Duodenal mucosa (tissue), 2 donors: ENCODE measurements around the gene LRRC47.
"Not testable (repeated sequence)": the region's sequence is repeated elsewhere in the genome, so short reads cannot be mapped to it uniquely, and the experiment has no call there.

Experiments used
- H3K27ac ChIP-seq: one replicate; pipeline ENCODE4 v1.7.0; 2013; ENCODE audit warnings: low read depth, low read length
- H3K27me3 ChIP-seq, 2 donors: one replicate each; pipeline ENCODE4 v1.7.0; 2013; ENCODE audit warnings: low read length in 2 of 2, control low read depth in 1 of 2; ENCODE audit not compliant: insufficient read depth in 2 of 2, control insufficient read depth in 1 of 2
- H3K36me3 ChIP-seq, 2 donors: one replicate each; pipeline ENCODE4 v1.7.0; 2013; ENCODE audit warnings: low read length in 2 of 2, control low read depth in 1 of 2; ENCODE audit not compliant: insufficient read depth in 2 of 2, control insufficient read depth in 1 of 2
- H3K4me1 ChIP-seq, 2 donors: one replicate each; pipeline ENCODE4 v1.7.0; 2013; ENCODE audit warnings: low read length in 2 of 2, control low read depth in 1 of 2; ENCODE audit not compliant: insufficient read depth in 2 of 2, control insufficient read depth in 1 of 2
- H3K4me3 ChIP-seq, 2 donors: one replicate each; pipeline ENCODE4 v1.7.0; 2013; ENCODE audit warnings: low read length in 2 of 2, low read depth in 1 of 2
- H3K9ac ChIP-seq, 2 donors: one replicate each; pipeline ENCODE4 v1.7.0; 2013; ENCODE audit warnings: low read length in 2 of 2, low read depth in 1 of 2
- H3K9me3 ChIP-seq, 2 donors: one replicate each; pipeline ENCODE4 v1.7.0; 2013; ENCODE audit warnings: low read length in 2 of 2, control low read depth in 1 of 2; ENCODE audit not compliant: control insufficient read depth in 1 of 2

LRRC47 gene

DNA sequence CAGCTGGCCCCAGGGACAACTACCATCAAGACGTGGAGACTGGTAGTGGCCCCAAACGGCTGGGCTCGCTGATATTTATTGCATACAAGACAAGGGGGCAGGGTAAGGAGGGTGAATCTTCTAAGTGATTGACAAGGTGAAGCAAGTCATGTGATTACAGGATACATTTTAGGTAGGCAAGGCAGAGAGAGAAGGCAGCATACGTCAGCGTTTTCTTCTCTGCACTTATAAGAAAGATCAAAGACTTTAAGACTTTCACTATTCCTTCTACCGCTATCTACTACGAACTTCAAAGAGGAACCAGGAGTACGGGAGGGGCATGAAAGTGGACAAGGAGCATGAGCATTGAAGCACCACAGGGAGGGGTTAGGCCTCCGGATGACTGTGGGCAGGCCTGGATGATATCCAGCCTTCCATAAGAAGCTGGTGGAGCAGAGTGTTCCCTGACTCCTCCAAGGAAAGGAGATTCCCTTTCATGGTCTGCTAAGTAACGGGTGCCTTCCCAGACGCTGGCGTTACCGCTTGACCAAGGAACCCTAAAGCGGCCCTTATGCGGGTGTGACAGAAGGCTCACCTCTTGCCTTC lies 47.9 kb downstream of the LRRC47 start:
- not testable (repeated sequence) for H3K9ac ChIP-seq, H3K9me3 ChIP-seq

DNA sequence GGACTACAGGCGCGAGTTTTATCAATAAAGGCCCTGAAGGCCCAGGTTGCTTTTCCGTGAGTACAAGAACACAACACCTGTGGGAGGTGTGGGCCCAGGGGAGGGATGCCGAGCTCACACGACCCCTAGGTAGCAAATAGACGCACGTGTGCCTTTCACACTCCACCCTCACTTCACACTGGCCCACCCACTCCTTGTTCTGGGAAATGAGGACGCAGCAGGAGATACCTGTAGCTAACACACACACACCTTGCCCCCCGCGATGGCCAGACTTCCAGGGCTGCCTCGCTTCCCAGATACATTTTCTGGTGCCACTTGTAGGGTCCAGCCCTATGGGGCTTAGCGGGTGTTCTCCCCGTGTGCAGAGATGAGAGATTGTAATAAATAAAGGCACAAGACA lies 48.4 kb downstream of the LRRC47 start:
- H3K27me3 ChIP-seq, result no peaks in the 10 kb centered on the region
- H3K9me3 ChIP-seq, result no peaks in the 10 kb centered on the region
- no peaks in the 10 kb centered on the region for H3K36me3 ChIP-seq
- peaks cover 7 to 11% of the 10 kb centered on the region in 2 donors for H3K4me1 ChIP-seq
- no peak overlapping the region for H3K27ac ChIP-seq
- H3K4me3 ChIP-seq, result peak overlapping the region; percentile 64 to 67
- no peak overlapping the region for H3K9ac ChIP-seq

More for the DNA sequence above, 47.9 kb downstream of the LRRC47 start:
- Histone ChIP-seq H3K4me3 (peak overlapping the region in 1 of 2 donors; percentile 64), H3K4me1 (peaks cover 7 to 11% of the 10 kb centered on the region in 2 donors)
- not testable (repeated sequence) for H3K27me3 ChIP-seq, H3K36me3 ChIP-seq, H3K27ac ChIP-seq

- no peak overlapping the region for H3K9ac ChIP-seq
- no peaks in the 10 kb centered on the region for H3K27me3 ChIP-seq
- no peak overlapping the region for H3K27ac ChIP-seq
- no peaks in the 10 kb centered on the region for H3K36me3 ChIP-seq
- H3K9me3 ChIP-seq, result no peaks in the 10 kb centered on the region
- H3K4me3 ChIP-seq, result peak overlapping the region; percentile 64 to 67
- peaks cover 7 to 11% of the 10 kb centered on the region in 2 donors for H3K4me1 ChIP-seq
Measured at GRCh38 chr1:3747522-3747848, 48.8 kb downstream of the LRRC47 start.

GRCh38 chr1:3746830-3747521 lies 49.3 kb downstream of the LRRC47 start:
- H3K4me1 ChIP-seq, result peaks cover 7 to 11% of the 10 kb centered on the region in 2 donors
- H3K9me3 ChIP-seq, result no peaks in the 10 kb centered on the region
- H3K9ac ChIP-seq, result peak overlapping the region; percentile 38 to 48
- no peaks in the 10 kb centered on the region for H3K27me3 ChIP-seq
- no peak overlapping the region for H3K27ac ChIP-seq
- peaks cover 0 to 4% of the 10 kb centered on the region in 2 donors for H3K36me3 ChIP-seq
- peak overlapping the region; percentile 64 to 67 for H3K4me3 ChIP-seq

- peaks cover 7 to 11% of the 10 kb centered on the region in 2 donors for H3K4me1 ChIP-seq
- peak overlapping the region in 1 of 2 donors; percentile 48 for H3K9ac ChIP-seq
- H3K36me3 ChIP-seq, result peaks cover 0 to 8% of the 10 kb centered on the region in 2 donors
- no peaks in the 10 kb centered on the region for H3K9me3 ChIP-seq
- peak overlapping the region; percentile 64 to 67 for H3K4me3 ChIP-seq
- H3K27ac ChIP-seq, result no peak overlapping the region
- H3K27me3 ChIP-seq, result no peaks in the 10 kb centered on the region
Measured at GRCh38 chr1:3746389-3746829, 49.9 kb downstream of the LRRC47 start.

DNA sequence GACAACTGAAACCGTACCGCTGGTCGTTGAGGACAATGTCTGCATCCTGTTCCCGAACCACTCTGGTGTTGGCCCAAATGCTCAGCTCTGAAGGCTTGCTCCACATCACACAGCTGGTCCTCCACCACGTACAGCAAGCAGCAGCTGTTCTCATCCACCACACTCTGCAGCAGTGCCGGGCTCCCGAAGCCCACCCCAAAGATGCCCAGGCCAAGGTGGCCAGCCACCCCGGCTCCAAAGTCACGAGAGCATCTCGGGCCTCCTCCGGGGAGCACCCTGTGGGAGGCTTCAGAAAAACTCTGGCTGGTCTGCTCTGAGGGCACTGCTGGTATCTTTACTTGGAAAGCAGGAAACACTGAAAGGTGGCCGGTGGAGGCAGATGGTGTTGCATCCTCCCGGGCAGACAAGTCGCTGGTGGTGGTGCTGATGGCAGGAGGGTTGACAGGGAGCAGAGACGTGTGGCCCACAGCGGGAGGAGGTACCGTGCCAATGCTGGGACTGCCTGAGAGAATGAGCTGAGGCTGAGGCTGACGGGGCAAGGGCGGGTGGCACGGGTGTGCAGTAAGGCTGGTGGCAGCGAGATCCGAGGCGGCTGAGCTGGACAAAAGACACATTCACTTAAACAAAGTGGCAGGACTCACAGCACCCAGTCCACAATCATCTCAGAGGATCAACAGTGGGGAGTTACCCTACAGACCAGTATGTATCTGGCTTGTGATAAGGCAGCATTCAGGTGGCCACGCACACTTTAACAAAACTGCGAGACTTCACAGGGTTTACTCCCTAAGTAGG lies 50.5 kb downstream of the LRRC47 start:
- H3K9me3 ChIP-seq, result no peaks in the 10 kb centered on the region
- no peak overlapping the region for H3K27ac ChIP-seq
- peaks cover 0 to 8% of the 10 kb centered on the region in 2 donors for H3K36me3 ChIP-seq
- no peaks in the 10 kb centered on the region for H3K27me3 ChIP-seq
- H3K9ac ChIP-seq, result no peak overlapping the region
- peaks cover 7 to 11% of the 10 kb centered on the region in 2 donors for H3K4me1 ChIP-seq
- H3K4me3 ChIP-seq, result peak overlapping the region; percentile 64 to 67

- Histone ChIP-seq H3K9ac (no peak overlapping the region), H3K36me3 (peaks cover 0 to 8% of the 10 kb centered on the region in 2 donors), H3K9me3 (no peaks in the 10 kb centered on the region), H3K27ac (no peak overlapping the region), H3K27me3 (no peaks in the 10 kb centered on the region), H3K4me3 (no peak overlapping the region), H3K4me1 (peaks cover 7 to 11% of the 10 kb centered on the region in 2 donors)
Measured at GRCh38 chr1:3745071-3745470, 51.2 kb downstream of the LRRC47 start.

DNA sequence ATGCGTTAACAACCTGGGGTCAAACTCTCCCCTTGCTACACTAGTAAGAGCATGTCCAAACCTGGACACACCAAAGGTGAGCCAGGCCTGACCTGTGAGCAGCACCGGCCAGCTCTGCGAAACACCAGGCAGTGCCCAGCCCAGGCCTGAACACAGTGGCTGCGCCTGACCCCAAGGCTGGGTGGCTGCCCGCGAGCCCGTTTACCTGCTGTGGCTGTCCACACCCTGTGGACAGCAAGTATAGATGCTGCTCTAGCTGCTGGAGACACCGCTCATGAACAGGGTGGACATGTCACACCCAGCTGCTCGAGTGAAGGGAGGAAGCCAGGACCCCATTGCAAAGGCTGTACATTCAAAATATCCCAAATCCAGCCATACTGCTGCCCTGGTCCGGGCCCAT lies 51.7 kb downstream of the LRRC47 start:
- Histone ChIP-seq H3K4me1 (peaks cover 7 to 11% of the 10 kb centered on the region in 2 donors), H3K36me3 (peaks cover 0 to 8% of the 10 kb centered on the region in 2 donors)

GRCh38 chr1:3743826-3744225 lies 52.5 kb downstream of the LRRC47 start:
- peaks cover 7 to 11% of the 10 kb centered on the region in 2 donors for H3K4me1 ChIP-seq
- peaks cover 0 to 9% of the 10 kb centered on the region in 2 donors for H3K36me3 ChIP-seq
- no peak overlapping the region for H3K4me3 ChIP-seq
- no peaks in the 10 kb centered on the region for H3K9me3 ChIP-seq
- H3K27ac ChIP-seq, result no peak overlapping the region
- no peak overlapping the region for H3K9ac ChIP-seq
- H3K27me3 ChIP-seq, result no peaks in the 10 kb centered on the region

More for the DNA sequence above, 51.7 kb downstream of the LRRC47 start:
- H3K4me3 ChIP-seq, result no peak overlapping the region
- H3K27me3 ChIP-seq, result no peaks in the 10 kb centered on the region
- no peak overlapping the region for H3K27ac ChIP-seq
- no peak overlapping the region for H3K9ac ChIP-seq
- H3K9me3 ChIP-seq, result no peaks in the 10 kb centered on the region

GRCh38 chr1:3743421-3743820 lies 52.9 kb downstream of the LRRC47 start:
- H3K27me3 ChIP-seq, result no peaks in the 10 kb centered on the region
- H3K9ac ChIP-seq, result no peak overlapping the region
- peaks cover 0 to 13% of the 10 kb centered on the region in 2 donors for H3K36me3 ChIP-seq
- no peaks in the 10 kb centered on the region for H3K9me3 ChIP-seq
- H3K4me1 ChIP-seq, result peaks cover 7 to 11% of the 10 kb centered on the region in 2 donors
- H3K27ac ChIP-seq, result no peak overlapping the region
- H3K4me3 ChIP-seq, result no peak overlapping the region
